HPDE6-E6E7 (cell line): ENCODE data around the gene ELMO3.

Experiments
- DNase-seq: peaks from one replicate; pipeline ENCODE4 v3.0.0; 2011; ENCODE audit warnings: missing footprints; ENCODE audit errors: extremely low spot score

The ELMO3 gene

GRCh38 chr16:67196881-67197280 is 2.0 kb upstream of the ELMO3 start:
- DNase-seq, result no peak

GRCh38 chr16:67197704-67198103 is 1.2 kb upstream of the ELMO3 start:
- DNase-seq, result no peak

- DNase-seq, result peak; percentile 96
Measured at GRCh38 chr16:67198238-67198734, 645 bp upstream of the ELMO3 start.

GRCh38 chr16:67199808-67200198 is 872 bp downstream of the ELMO3 start:
- no peak for DNase-seq

GRCh38 chr16:67200491-67200890 is 1.6 kb downstream of the ELMO3 start:
- no peak for DNase-seq

GRCh38 chr16:67201411-67202345 is 2.7 kb downstream of the ELMO3 start:
- DNase-seq, result no peak

- no peak for DNase-seq
Measured at GRCh38 chr16:67202426-67202825, 3.5 kb downstream of the ELMO3 start.

- DNase-seq, result no peak
Measured at GRCh38 chr16:67202956-67203493, 4.1 kb downstream of the ELMO3 start.

- no peak for DNase-seq
Measured at GRCh38 chr16:67204076-67204475, 5.1 kb downstream of the ELMO3 start.

- no peak for DNase-seq
Measured at GRCh38 chr16:67206129-67206837, 7.4 kb downstream of the ELMO3 start.

- DNase-seq, result no peak
Measured at GRCh38 chr16:67206838-67207248, 7.9 kb downstream of the ELMO3 start.

- DNase-seq, result peak; percentile 71
Measured at GRCh38 chr16:67207249-67208091, 8.5 kb downstream of the ELMO3 start.

GRCh38 chr16:67208154-67208896 is 9.4 kb downstream of the ELMO3 start:
- no peak for DNase-seq

GRCh38 chr16:67209565-67209964 is 10.6 kb downstream of the ELMO3 start:
- DNase-seq, result no peak

- no peak for DNase-seq
Measured at GRCh38 chr16:67210069-67210937, 11.4 kb downstream of the ELMO3 start.

GRCh38 chr16:67211674-67212073 is 12.7 kb downstream of the ELMO3 start:
- no peak for DNase-seq

- DNase-seq, result no peak
Measured at GRCh38 chr16:67212766-67213165, 13.8 kb downstream of the ELMO3 start.

- DNase-seq, result no peak
Measured at GRCh38 chr16:67213197-67214019, 14.5 kb downstream of the ELMO3 start.

GRCh38 chr16:67215706-67216105 is 16.8 kb downstream of the ELMO3 start:
- DNase-seq, result no peak
